Vagina (tissue), 2 donors: ENCODE results near the gene ARFRP1.

Experiments used
- POLR2A ChIP-seq, 2 donors: fragments of 450-650 bp; IDR thresholded peaks; one replicate each; pipeline ENCODE4 v1.6.1; 2017; ENCODE audit warnings: antibody characterized with exemption in 2 of 2, mild to moderate bottlenecking in 2 of 2, moderate library complexity in 2 of 2
- POLR2AphosphoS5 ChIP-seq, 2 donors: sonication (generic); formaldehyde crosslinking; IDR thresholded peaks; one replicate each; pipeline ENCODE4 v1.9.0; 2017; ENCODE audit warnings: antibody characterized with exemption in 2 of 2, mild to moderate bottlenecking in 2 of 2, low read depth in 1 of 2; ENCODE audit not compliant: insufficient read depth in 1 of 2
- TF ChIP-seq, protein P1 (sequence below), 3 experiments: fragments of 450-650 bp in 2 of 3; fragments of 200-600 bp in 1 of 3; sonication (generic) in 1 of 3; IDR thresholded peaks; one replicate each; pipeline ENCODE4 v1.5.1; 2017 to 2019; ENCODE audit warnings: antibody characterized with exemption in 3 of 3, mild to moderate bottlenecking in 2 of 3, moderate library complexity in 2 of 3

DNA sequence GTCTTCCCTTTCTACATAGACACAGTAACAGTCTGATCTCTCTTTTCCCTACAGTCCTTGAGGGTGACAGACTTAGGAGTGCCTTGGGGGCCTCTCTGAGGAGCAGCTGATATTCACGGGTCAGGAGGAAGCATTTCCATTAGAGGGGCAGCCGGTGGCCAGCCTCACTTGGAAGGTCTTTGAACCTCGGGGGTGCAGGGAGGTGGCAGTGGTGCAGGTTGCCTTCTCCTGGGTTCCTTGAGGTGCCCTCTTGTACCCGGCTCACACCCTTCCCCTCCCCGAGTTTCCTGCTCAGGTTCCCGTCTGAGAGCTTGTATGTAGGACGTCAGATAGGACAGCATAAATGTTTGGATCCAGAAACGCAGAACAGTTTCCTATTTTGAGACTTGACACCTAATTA is 47.2 kb downstream of the ARFRP1 start:
- TF ChIP-seq, protein P1, sequence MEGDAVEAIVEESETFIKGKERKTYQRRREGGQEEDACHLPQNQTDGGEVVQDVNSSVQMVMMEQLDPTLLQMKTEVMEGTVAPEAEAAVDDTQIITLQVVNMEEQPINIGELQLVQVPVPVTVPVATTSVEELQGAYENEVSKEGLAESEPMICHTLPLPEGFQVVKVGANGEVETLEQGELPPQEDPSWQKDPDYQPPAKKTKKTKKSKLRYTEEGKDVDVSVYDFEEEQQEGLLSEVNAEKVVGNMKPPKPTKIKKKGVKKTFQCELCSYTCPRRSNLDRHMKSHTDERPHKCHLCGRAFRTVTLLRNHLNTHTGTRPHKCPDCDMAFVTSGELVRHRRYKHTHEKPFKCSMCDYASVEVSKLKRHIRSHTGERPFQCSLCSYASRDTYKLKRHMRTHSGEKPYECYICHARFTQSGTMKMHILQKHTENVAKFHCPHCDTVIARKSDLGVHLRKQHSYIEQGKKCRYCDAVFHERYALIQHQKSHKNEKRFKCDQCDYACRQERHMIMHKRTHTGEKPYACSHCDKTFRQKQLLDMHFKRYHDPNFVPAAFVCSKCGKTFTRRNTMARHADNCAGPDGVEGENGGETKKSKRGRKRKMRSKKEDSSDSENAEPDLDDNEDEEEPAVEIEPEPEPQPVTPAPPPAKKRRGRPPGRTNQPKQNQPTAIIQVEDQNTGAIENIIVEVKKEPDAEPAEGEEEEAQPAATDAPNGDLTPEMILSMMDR (IDR thresholded peaks at IDR 0.05) = no peak
- no peak for TF ChIP-seq POLR2A (IDR thresholded peaks at IDR 0.05)
- no peak for TF ChIP-seq POLR2AphosphoS5 (IDR thresholded peaks at IDR 0.05; ENCODE audit: insufficient read depth in 1 of 2, low read depth in 1 of 2)
